Calu3 (cell line): ENCODE measurements around the gene THSD7B. TPM values are rescaled to one million over a fixed set of nuclear protein-coding genes. Genes with fewer than 3 reads are reported as not detected.

Experiments used
- BruUV-seq: library from RNA; stranded (reverse); fragments of 400-500 nt; replicated peaks from 2 replicates; lab custom pipeline; 2021; lab: Mats Ljungman, UMichigan
- CTCF ChIA-PET: fragments of 300-600 bp; sonication (Branson Sonifier 250); formaldehyde crosslinking; loops from one replicate; lab custom pipeline; 2022; ENCODE audit warnings: antibody characterized with exemption; lab: Charles Lee
- DNase-seq: peaks from one replicate; pipeline ENCODE4 v3.0.0; 2022
- H3K27ac Mint-ChIP-seq: one replicate; pipeline ENCODE4 v1.8.0; 2022; ENCODE audit warnings: mixed read lengths; ENCODE audit not compliant: unreplicated experiment
- H3K27me3 Mint-ChIP-seq: one replicate; pipeline ENCODE4 v1.8.0; 2022; ENCODE audit warnings: mixed read lengths; ENCODE audit not compliant: unreplicated experiment
- H3K36me3 Mint-ChIP-seq: one replicate; pipeline ENCODE4 v1.8.0; 2022; ENCODE audit warnings: mild to moderate bottlenecking, moderate library complexity, mixed read lengths; ENCODE audit not compliant: insufficient read depth, unreplicated experiment
- H3K4me1 Mint-ChIP-seq: one replicate; pipeline ENCODE4 v1.8.0; 2022; ENCODE audit warnings: mild to moderate bottlenecking, low read depth, mixed read lengths; ENCODE audit not compliant: unreplicated experiment
- H3K4me3 Mint-ChIP-seq: one replicate; pipeline ENCODE4 v1.8.0; 2022; ENCODE audit warnings: mild to moderate bottlenecking, low read depth, moderate library complexity, mixed read lengths; ENCODE audit not compliant: unreplicated experiment
- H3K9me3 Mint-ChIP-seq: one replicate; pipeline ENCODE4 v1.8.0; 2022; ENCODE audit warnings: low read depth, mixed read lengths; ENCODE audit not compliant: unreplicated experiment
- CTCF ChIP-seq: fragments of 200-600 bp; IDR thresholded peaks from one replicate; pipeline ENCODE4 v1.8.0; 2022; ENCODE audit warnings: antibody characterized with exemption; ENCODE audit not compliant: unreplicated experiment
- intact Hi-C: fragments of 100-400 bp; cut with micrococcal nuclease; formaldehyde crosslinking; loops from one replicate; pipeline ENCODE4 v1.10.0; 2022; ENCODE audit not compliant: unreplicated experiment
- total RNA-seq: library from RNA; stranded (reverse); gene quantifications from 2 replicates; pipeline ENCODE4 v1.2.3, GENCODE V29; 2022

The THSD7B gene
- total RNA-seq, 1 experiment from 2014 or later: not detected

GRCh38 chr2:136891100-136891499 lies 125.8 kb downstream of the THSD7B start:
- CTCF ChIA-PET: no interaction called here
- no peaks in the 10 kb centered on the region for H3K4me1 Mint-ChIP-seq
- BruUV-seq: no TSS peak

GRCh38 chr2:136894007-136894634 lies 128.8 kb downstream of the THSD7B start:
- DNase-seq: no peak
- H3K9me3 Mint-ChIP-seq: peaks cover 6% of the 10 kb centered on the region
- no peaks in the 10 kb centered on the region for H3K27me3 Mint-ChIP-seq
- no peak for TF ChIP-seq CTCF
- intact Hi-C loops: no loop called here
- H3K36me3 Mint-ChIP-seq: peaks cover 5% of the 10 kb centered on the region
- no TSS peak for BruUV-seq
- CTCF ChIA-PET: no interaction called here
- no peak overlapping the region for H3K27ac Mint-ChIP-seq
- H3K4me1 Mint-ChIP-seq: no peaks in the 10 kb centered on the region
- no peak overlapping the region for H3K4me3 Mint-ChIP-seq

More at GRCh38 chr2:136891100-136891499, 125.8 kb downstream of the THSD7B start:
- peaks cover 7% of the 10 kb centered on the region for H3K9me3 Mint-ChIP-seq
- intact Hi-C loops: no loop called here
- H3K4me3 Mint-ChIP-seq: no peak overlapping the region
- no peak for TF ChIP-seq CTCF
- peaks cover 5% of the 10 kb centered on the region for H3K36me3 Mint-ChIP-seq
- H3K27me3 Mint-ChIP-seq: no peaks in the 10 kb centered on the region
- H3K27ac Mint-ChIP-seq: no peak overlapping the region
- no peak for DNase-seq

GRCh38 chr2:136901732-136902131 lies 136.4 kb downstream of the THSD7B start:
- Mint-ChIP-seq H3K4me3 (no peak overlapping the region), H3K27ac (no peak overlapping the region), H3K9me3 (no peaks in the 10 kb centered on the region), H3K27me3 (no peaks in the 10 kb centered on the region), H3K4me1 (no peaks in the 10 kb centered on the region), H3K36me3 (peaks cover 5% of the 10 kb centered on the region)
- DNase-seq: no peak
- CTCF ChIA-PET: no interaction called here
- no TSS peak for BruUV-seq
- intact Hi-C loops: no loop called here
- TF ChIP-seq CTCF: no peak

- no peaks in the 10 kb centered on the region for H3K9me3 Mint-ChIP-seq
- CTCF ChIA-PET: no interaction called here
- no peak for TF ChIP-seq CTCF
- intact Hi-C loops: no loop called here
- no TSS peak for BruUV-seq
- no peak for DNase-seq
- no peak overlapping the region for H3K4me3 Mint-ChIP-seq
- peaks cover 5% of the 10 kb centered on the region for H3K36me3 Mint-ChIP-seq
- no peak overlapping the region for H3K27ac Mint-ChIP-seq
- H3K27me3 Mint-ChIP-seq: no peaks in the 10 kb centered on the region
- peaks cover 14% of the 10 kb centered on the region for H3K4me1 Mint-ChIP-seq
Observed at GRCh38 chr2:136905779-136906178, 140.4 kb downstream of the THSD7B start.
